Activated naive CD4-positive, alpha-beta T cell treated with Interleukin-2 at 50 U/mL for 16 hours (primary cell): ENCODE results near the gene ARSH.
"Not testable (repeated sequence)": the region's sequence is repeated elsewhere in the genome, so short reads cannot be mapped to it uniquely, and the experiment has no call there.

ENCODE experiments used
- DNase-seq: peaks from one replicate; pipeline ENCODE4 v3.0.0-alpha.2; 2020

Gene ARSH

GRCh38 chrX:3044196-3044595 lies 37.9 kb downstream of the ARSH start:
- DNase-seq = no peak

DNA sequence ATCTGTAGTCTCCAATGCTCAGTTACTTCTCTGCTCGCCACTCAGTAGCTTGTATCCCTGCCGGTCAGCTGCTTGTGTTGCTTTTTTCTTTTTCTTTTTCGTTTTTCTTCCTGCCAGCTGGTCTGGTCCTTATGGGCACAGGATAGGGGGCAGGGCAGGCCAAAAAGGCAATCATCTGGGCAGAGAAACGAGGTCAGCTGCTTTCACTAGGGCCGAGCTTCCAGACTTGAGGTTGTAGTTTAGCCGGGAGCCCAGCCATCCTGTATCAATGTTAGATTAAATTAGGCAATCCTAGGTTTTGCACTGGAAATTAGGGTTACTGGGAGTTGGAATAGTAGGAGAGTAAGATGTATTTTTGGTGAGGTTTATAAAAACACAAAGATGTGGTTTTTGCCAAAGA lies 38.3 kb downstream of the ARSH start:
- DNase-seq = no peak

- DNase-seq = no peak
Measured at GRCh38 chrX:3046253-3047240, 40.2 kb downstream of the ARSH start.

GRCh38 chrX:3050523-3051175 lies 44.3 kb downstream of the ARSH start:
- DNase-seq = not testable (repeated sequence)

DNA sequence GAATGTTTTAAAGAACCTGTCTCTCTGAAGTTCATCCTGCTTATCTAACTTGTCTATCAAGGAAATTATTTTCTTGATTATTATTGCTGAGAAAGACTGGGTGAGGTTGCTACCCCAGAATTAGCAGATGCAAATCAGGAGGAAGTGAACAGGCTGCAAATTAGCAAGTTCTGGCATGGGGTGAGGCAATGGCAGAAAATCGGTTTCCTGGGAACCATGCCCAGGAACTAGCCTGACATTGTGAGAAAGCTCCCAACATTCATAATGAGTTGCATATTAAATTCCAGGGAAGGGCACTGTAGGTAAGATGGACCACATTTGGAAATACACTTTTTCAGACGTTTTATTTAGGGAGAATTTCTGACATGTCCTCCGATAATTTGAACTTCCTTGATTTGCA lies 46.5 kb downstream of the ARSH start:
- DNase-seq = no peak

DNA sequence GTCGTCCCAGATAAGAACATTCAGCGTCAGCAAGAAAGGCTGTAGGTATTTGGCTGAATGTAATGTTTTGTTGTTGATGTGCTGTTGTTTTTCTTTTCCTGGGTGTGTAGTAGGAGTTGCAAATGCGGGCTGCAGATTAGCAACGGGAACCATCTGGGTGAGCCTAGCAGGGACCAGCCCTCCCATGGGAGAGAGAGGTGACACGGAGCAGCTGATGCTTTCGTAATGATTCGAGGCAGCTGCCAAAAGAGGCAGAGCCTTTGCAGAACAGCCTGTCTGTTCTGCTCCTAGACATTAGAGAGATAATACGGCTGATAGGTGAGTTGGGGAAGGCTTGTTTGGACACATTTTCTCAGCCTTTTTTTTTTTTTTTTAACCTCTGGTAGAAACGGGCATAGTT lies 60.2 kb downstream of the ARSH start:
- no peak for DNase-seq

GRCh38 chrX:3075959-3076358 lies 69.6 kb downstream of the ARSH start:
- no peak for DNase-seq

DNA sequence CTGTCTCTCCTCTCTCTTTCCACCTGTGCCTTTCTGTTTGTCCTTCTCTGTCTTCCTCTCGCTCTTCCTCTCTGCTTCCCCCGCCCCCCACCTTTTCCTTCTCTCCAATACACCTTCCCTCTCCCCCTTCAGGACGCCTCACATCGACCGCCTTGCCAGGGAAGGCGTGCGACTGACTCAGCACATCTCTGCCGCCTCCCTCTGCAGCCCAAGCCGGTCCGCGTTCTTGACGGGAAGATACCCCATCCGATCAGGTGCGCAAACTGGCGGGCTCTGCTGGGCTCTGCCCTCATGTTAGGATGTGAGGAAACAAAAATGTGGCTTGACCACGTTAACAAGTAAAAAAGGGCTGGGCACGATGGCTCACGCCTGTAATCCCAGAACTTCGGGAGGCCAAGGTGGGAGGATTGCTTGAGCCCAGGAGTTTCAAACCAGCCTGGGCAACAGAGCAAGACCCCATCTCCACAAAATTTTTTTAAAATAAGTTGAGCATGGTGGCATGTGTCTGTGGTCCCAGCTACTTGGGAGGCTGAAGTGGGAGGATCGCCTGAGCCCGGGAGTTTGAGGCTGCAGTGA lies 70.2 kb downstream of the ARSH start:
- DNase-seq = no peak
